ENCODE results near the gene TANC1.

TANC1 gene

DNA sequence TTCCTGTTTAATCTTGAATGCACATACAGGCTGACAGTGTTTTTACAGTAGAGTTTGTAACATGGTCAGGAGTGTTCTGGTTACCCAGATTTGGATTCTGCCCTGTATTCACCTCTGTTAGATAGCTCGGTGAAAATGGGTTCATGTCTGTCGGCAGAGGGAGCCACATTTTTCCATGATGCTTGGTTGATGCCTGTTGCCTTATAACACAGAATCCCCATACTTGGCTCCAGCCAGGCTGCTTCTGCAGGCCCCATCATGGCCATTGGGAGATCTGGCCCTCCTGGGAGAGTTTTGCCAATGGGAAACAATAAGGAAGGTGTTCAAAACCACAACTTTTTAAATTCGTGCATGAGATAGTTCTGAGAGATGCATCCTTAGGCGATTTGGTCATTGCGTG is 240.0 kb downstream of the TANC1 start:
- Histone ChIP-seq H3K4me1 (ENCODE audit: control insufficient read depth, insufficient read depth, low read length) (peaks cover 19% of the 10 kb centered on the region), H3K4me3 (ENCODE audit: insufficient read depth, low read depth, low read length) (no peak overlapping the region), H3K27me3 (ENCODE audit: control insufficient read depth, insufficient read depth, low read length, poor library complexity, severe bottlenecking) (peaks cover 4% of the 10 kb centered on the region), H3K27ac (ENCODE audit: insufficient read depth, low read depth, low read length, poor library complexity, severe bottlenecking) (no peak overlapping the region), H3K36me3 (ENCODE audit: control insufficient read depth, insufficient read depth, low read length) (no peaks in the 10 kb centered on the region), H3K9me3 (ENCODE audit: control insufficient read depth, low read length) (no peaks in the 10 kb centered on the region)
- 89 to 92% methylated on average over 5 of the region's 5 CpGs for WGBS, 2 experiments

DNA sequence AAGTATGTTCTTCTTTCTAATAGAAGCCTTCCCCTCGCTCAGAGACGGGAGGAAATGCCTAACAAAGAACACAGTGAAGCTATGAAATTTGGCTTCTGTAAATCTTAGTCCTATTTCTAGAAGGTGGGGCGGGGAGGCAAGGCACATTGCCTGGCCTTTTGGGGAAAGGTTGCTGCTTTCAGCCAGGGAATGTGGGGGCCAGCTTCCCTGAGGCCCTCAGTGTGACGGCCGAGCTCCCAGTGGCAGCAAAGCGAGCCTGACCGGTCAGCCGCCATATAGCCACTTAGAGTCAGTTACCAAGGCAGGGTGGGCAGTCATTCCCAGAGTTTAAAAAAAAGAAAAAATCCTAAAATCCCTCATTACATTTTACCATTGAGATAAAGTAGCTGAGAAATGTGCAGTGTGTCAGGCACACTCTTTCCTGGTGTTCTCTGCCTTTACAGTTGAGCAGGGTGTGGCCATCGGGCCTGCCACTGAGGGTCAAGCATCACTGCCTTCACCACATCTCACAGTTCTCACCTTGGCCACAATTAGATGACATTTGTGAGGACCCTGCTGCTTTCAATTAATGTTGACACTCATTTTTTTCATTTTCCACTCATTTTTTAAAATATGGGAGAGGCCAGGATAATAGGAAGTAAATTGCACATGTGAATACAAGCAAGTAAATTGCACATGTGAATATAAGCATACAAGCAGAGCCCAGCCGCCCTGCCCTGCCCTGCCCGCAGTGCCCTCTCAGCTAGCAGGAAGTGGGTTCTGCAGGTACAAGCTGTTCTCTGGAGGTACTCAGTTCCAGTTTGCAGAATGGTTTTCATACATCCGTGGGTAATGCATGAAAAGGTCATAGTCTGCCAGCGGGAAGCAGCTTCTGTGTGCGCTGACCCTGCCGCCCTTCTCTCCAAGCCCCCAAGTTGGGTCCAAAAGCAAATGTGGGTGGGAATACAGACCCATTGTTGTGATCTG is 241.2 kb downstream of the TANC1 start:
- H3K9me3 ChIP-seq (ENCODE audit: control insufficient read depth, low read length) = no peaks in the 10 kb centered on the region
- peaks cover 19% of the 10 kb centered on the region for H3K4me1 ChIP-seq (ENCODE audit: control insufficient read depth, insufficient read depth, low read length)
- peaks cover 8% of the 10 kb centered on the region for H3K27me3 ChIP-seq (ENCODE audit: control insufficient read depth, insufficient read depth, low read length, poor library complexity, severe bottlenecking)
- WGBS, 2 experiments = 86 to 88% methylated on average over 15 of the region's 15 CpGs
- H3K36me3 ChIP-seq (ENCODE audit: control insufficient read depth, insufficient read depth, low read length) = no peaks in the 10 kb centered on the region
- no peak overlapping the region for H3K27ac ChIP-seq (ENCODE audit: insufficient read depth, low read depth, low read length, poor library complexity, severe bottlenecking)
- H3K4me3 ChIP-seq (ENCODE audit: insufficient read depth, low read depth, low read length) = no peak overlapping the region

DNA sequence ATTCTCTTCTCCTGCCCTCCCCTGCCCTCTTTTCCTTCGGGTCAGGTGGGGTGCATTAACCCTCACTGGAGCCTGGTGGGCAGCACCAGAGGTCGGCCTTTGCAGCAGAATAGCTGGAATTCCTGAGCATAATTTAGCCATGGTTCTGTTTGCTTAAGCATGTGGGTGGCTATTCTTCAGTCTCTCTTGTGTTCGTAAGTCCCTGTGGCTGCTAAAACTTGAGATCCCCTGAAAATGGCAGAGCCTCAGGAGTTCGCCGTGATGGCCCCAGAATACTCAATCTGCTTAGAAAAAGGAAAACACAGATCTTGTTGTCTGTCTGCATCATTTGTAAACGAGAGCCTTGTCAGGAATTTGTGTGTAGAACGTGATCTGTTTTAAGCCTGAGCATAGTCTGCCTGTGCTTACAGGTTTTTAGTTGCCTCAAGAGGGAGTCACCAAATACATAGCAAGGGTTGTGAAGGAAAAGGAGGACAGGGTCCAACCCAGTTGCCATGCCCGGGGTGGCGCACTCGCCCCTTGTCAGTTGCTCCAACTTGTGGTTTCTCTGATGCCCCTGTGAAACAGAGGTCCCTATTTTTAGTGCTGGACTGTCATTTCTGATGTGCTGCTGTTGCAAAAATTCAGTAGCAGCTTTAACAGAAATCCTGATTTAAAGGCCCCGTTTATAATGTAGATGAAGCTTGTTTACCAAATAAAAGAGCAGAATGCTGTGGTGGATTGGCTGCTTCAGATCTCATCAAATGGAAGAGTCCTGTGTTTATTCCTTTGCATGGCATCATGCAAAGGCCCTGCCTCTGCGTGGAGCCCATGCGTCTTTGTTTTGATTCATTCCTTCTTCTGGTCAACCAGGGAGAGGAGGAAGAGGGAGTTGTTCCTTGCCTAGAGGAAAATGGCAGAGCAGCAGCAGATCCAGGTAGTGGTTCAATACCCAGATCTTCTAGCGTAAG is 243.3 kb downstream of the TANC1 start:
- Histone ChIP-seq H3K4me3 (ENCODE audit: insufficient read depth, low read depth, low read length) (no peak overlapping the region), H3K4me1 (ENCODE audit: control insufficient read depth, insufficient read depth, low read length) (peaks cover 15% of the 10 kb centered on the region), H3K9me3 (ENCODE audit: control insufficient read depth, low read length) (no peaks in the 10 kb centered on the region), H3K27ac (ENCODE audit: insufficient read depth, low read depth, low read length, poor library complexity, severe bottlenecking) (peak overlapping the region; percentile 68), H3K36me3 (ENCODE audit: control insufficient read depth, insufficient read depth, low read length) (no peaks in the 10 kb centered on the region), H3K27me3 (ENCODE audit: control insufficient read depth, insufficient read depth, low read length, poor library complexity, severe bottlenecking) (peaks cover 8% of the 10 kb centered on the region)
- WGBS, 2 experiments = 11 to 12% methylated on average over 14 of the region's 14 CpGs

DNA sequence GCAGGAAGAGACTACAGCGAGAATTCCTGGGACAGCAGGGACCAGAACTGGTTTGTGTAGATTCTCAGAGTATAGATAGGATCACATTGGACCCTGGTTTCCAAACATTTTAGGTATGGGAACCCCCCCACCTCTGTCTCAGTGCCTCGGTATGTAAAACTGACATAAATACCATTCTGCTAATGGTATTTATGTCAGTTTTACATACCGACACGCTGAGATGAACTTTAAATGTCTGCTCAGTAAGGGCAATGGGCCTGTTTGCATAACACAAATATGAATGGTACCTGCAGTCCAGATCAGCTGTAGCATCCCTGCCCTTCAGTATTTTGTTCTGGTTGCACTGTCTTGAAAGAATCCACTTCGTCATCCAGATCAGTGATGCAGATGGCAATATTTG is 244.9 kb downstream of the TANC1 start:
- 96 to 97% methylated on average over 5 of the region's 5 CpGs for WGBS, 2 experiments

DNA sequence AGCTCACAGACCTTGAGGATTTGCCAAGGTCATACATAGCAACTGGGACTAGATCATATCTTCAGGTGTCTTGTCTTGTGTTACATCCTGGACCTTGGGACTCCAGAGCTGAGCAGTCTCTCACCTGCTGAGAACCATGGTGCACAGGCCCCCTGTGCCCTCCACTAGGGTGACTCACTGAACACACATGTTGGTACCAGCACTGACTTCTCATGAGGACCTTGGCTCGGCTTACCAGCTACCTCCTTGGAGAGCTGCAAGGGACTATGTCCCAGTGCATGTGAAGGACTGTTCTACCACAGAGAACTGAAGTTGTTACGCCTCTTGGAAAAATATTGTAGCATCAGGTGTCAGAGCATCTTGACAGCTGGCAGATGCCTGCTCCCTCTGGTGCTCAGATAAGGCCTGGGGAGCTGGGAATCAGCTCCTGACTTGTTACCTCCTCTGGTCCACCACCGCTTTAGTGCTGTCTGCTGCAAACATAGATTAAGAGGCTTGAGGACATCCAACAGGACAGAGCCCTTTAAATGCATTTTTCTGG is 246.0 kb downstream of the TANC1 start:
- WGBS, 2 experiments = 86 to 95% methylated on average over 3 of the region's 3 CpGs
- no peaks in the 10 kb centered on the region for H3K36me3 ChIP-seq (ENCODE audit: control insufficient read depth, insufficient read depth, low read length)
- H3K27ac ChIP-seq (ENCODE audit: insufficient read depth, low read depth, low read length, poor library complexity, severe bottlenecking) = no peak overlapping the region
- H3K27me3 ChIP-seq (ENCODE audit: control insufficient read depth, insufficient read depth, low read length, poor library complexity, severe bottlenecking) = peaks cover 5% of the 10 kb centered on the region
- H3K9me3 ChIP-seq (ENCODE audit: control insufficient read depth, low read length) = no peaks in the 10 kb centered on the region
- H3K4me1 ChIP-seq (ENCODE audit: control insufficient read depth, insufficient read depth, low read length) = peaks cover 15% of the 10 kb centered on the region
- H3K4me3 ChIP-seq (ENCODE audit: insufficient read depth, low read depth, low read length) = no peak overlapping the region

More for the DNA sequence above, 244.9 kb downstream of the TANC1 start:
- peaks cover 8% of the 10 kb centered on the region for H3K27me3 ChIP-seq (ENCODE audit: control insufficient read depth, insufficient read depth, low read length, poor library complexity, severe bottlenecking)
- H3K4me1 ChIP-seq (ENCODE audit: control insufficient read depth, insufficient read depth, low read length) = peaks cover 15% of the 10 kb centered on the region
- no peak overlapping the region for H3K4me3 ChIP-seq (ENCODE audit: insufficient read depth, low read depth, low read length)
- no peaks in the 10 kb centered on the region for H3K9me3 ChIP-seq (ENCODE audit: control insufficient read depth, low read length)
- H3K27ac ChIP-seq (ENCODE audit: insufficient read depth, low read depth, low read length, poor library complexity, severe bottlenecking) = no peak overlapping the region
- no peaks in the 10 kb centered on the region for H3K36me3 ChIP-seq (ENCODE audit: control insufficient read depth, insufficient read depth, low read length)

DNA sequence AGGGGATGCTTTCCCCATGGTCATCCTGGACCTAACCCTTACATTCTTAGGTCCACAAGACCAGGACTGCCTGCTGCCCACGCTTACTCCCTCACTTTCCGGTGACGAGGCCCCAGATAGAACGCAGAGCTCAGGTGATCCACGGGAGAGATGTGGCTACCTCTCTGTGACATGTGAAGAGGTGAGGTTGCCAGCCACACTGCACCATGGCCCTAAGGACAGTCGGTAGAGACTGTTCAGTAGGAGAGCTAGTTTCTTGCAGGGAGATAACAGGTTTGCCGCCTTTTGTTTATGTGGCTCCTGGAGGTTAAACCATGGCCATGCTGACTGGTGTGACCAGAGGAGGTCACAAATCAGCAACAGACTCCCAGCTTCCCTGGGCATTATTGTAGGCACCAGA is 246.7 kb downstream of the TANC1 start:
- H3K4me3 ChIP-seq (ENCODE audit: insufficient read depth, low read depth, low read length) = no peak overlapping the region
- H3K4me1 ChIP-seq (ENCODE audit: control insufficient read depth, insufficient read depth, low read length) = peaks cover 10% of the 10 kb centered on the region
- H3K9me3 ChIP-seq (ENCODE audit: control insufficient read depth, low read length) = no peaks in the 10 kb centered on the region
- H3K36me3 ChIP-seq (ENCODE audit: control insufficient read depth, insufficient read depth, low read length) = no peaks in the 10 kb centered on the region
- 96 to 97% methylated on average over 7 of the region's 7 CpGs for WGBS, 2 experiments
- no peak overlapping the region for H3K27ac ChIP-seq (ENCODE audit: insufficient read depth, low read depth, low read length, poor library complexity, severe bottlenecking)
- peaks cover 5% of the 10 kb centered on the region for H3K27me3 ChIP-seq (ENCODE audit: control insufficient read depth, insufficient read depth, low read length, poor library complexity, severe bottlenecking)

DNA sequence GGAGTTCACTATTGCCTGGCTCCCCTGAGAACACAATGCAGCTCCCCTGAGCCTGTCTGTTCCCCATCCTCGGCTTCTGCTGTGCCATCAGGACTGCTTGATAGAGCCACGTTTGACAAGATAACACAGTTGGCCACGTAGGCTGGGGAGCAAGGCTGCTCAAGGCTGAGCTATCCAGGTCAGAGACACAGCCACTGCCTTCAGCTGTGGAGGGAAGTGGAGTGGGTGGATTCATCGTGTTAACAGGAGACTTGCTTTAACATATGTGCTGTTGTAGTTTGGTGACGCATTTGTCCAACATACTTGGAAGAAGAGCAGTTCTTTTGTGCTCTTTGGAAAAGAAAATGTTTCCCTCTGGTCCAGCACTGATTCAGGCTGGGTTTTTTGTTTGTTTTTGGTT is 249.2 kb downstream of the TANC1 start:
- H3K9me3 ChIP-seq (ENCODE audit: control insufficient read depth, low read length) = no peaks in the 10 kb centered on the region
- no peak overlapping the region for H3K27ac ChIP-seq (ENCODE audit: insufficient read depth, low read depth, low read length, poor library complexity, severe bottlenecking)
- no peaks in the 10 kb centered on the region for H3K36me3 ChIP-seq (ENCODE audit: control insufficient read depth, insufficient read depth, low read length)
- 92 to 94% methylated on average over 5 of the region's 5 CpGs for WGBS, 2 experiments
- H3K27me3 ChIP-seq (ENCODE audit: control insufficient read depth, insufficient read depth, low read length, poor library complexity, severe bottlenecking) = peaks cover 5% of the 10 kb centered on the region
- H3K4me1 ChIP-seq (ENCODE audit: control insufficient read depth, insufficient read depth, low read length) = no peaks in the 10 kb centered on the region
- no peak overlapping the region for H3K4me3 ChIP-seq (ENCODE audit: insufficient read depth, low read depth, low read length)

DNA sequence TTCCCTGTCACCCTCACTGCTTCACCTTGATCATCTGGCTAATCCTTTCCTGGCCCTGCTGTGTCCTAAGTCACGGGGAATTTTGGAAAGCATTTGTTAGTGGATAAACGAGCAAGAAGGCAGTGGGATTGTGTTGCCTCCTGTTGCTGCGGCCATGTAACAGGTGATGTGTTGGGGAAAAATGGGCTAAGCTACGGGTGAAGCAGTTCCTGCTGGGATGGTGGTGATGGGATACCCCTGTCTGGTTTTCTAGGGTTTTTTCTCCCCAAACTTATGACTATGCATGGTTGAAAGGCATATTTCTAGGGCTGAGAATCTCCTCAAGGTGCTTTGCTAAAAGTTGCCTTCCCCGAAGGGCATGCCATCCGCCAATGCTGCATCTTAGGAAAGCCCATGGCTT is 249.9 kb downstream of the TANC1 start:
- no peak overlapping the region for H3K27ac ChIP-seq (ENCODE audit: insufficient read depth, low read depth, low read length, poor library complexity, severe bottlenecking)
- no peaks in the 10 kb centered on the region for H3K4me1 ChIP-seq (ENCODE audit: control insufficient read depth, insufficient read depth, low read length)
- no peaks in the 10 kb centered on the region for H3K9me3 ChIP-seq (ENCODE audit: control insufficient read depth, low read length)
- H3K36me3 ChIP-seq (ENCODE audit: control insufficient read depth, insufficient read depth, low read length) = no peaks in the 10 kb centered on the region
- no peak overlapping the region for H3K4me3 ChIP-seq (ENCODE audit: insufficient read depth, low read depth, low read length)
- WGBS, 2 experiments = 90 to 93% methylated on average over 6 of the region's 6 CpGs
- peaks cover 4% of the 10 kb centered on the region for H3K27me3 ChIP-seq (ENCODE audit: control insufficient read depth, insufficient read depth, low read length, poor library complexity, severe bottlenecking)

DNA sequence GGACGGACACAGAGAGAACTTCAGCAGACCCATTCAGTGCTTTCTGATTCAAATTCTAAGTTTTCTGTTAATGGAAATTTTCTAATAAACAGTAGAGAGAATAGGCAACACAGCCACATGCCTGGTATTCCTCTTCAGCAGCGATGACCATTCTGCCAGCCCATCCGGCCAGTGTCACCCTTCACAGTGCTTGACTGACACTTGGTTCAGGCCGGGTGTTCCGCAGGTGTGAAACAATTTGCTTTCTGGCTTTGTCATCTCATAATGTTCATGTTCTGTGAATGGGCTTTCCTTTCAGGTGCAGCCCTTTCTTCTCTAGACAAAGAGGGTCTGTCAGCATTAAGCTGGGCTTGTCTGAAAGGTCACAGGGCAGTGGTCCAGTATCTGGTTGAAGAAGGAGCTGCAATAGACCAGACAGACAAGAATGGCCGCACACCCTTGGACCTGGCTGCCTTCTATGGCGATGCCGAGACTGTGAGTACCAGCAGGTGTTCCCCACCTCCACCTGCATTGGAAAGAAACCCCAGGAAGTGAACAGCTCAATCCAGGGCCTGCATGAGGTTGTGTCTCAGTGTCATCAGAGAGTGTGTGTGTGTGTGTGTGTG is 251.1 kb downstream of the TANC1 start:
- no peak overlapping the region for H3K4me3 ChIP-seq (ENCODE audit: insufficient read depth, low read depth, low read length)
- H3K36me3 ChIP-seq (ENCODE audit: control insufficient read depth, insufficient read depth, low read length) = no peaks in the 10 kb centered on the region
- H3K9me3 ChIP-seq (ENCODE audit: control insufficient read depth, low read length) = no peaks in the 10 kb centered on the region
- no peaks in the 10 kb centered on the region for H3K27me3 ChIP-seq (ENCODE audit: control insufficient read depth, insufficient read depth, low read length, poor library complexity, severe bottlenecking)
- H3K4me1 ChIP-seq (ENCODE audit: control insufficient read depth, insufficient read depth, low read length) = no peaks in the 10 kb centered on the region
- H3K27ac ChIP-seq (ENCODE audit: insufficient read depth, low read depth, low read length, poor library complexity, severe bottlenecking) = no peak overlapping the region
- WGBS, 2 experiments = 94 to 96% methylated on average over 8 of the region's 8 CpGs

All from ectodermal cell (in vitro differentiated cells).